Ishikawa (cell line): ENCODE results near the gene SLC12A7.

ENCODE experiments used
- CEBPB ChIP-seq: IDR thresholded peaks from 2 replicates; pipeline ENCODE4 v1.6.1; 2012
- CREB1 ChIP-seq: IDR thresholded peaks from 2 replicates; pipeline ENCODE4 v1.6.1; 2012; ENCODE audit warnings: low read depth
- EGR1 ChIP-seq: IDR thresholded peaks from 2 replicates; pipeline ENCODE4 v1.6.1; 2012
- EP300 ChIP-seq: IDR thresholded peaks from 2 replicates; pipeline ENCODE4 v1.6.1; 2012; ENCODE audit warnings: borderline replicate concordance
- FOXM1 ChIP-seq: IDR thresholded peaks from 2 replicates; pipeline ENCODE4 v1.6.1; 2012; ENCODE audit warnings: low read depth, borderline replicate concordance
- NFIC ChIP-seq: IDR thresholded peaks from 2 replicates; pipeline ENCODE4 v1.6.1; 2012
- RAD21 ChIP-seq: IDR thresholded peaks from 2 replicates; pipeline ENCODE4 v1.6.1; 2012; ENCODE audit warnings: low read depth
- TAF1 ChIP-seq: IDR thresholded peaks from 2 replicates; pipeline ENCODE4 v1.6.1; 2012; ENCODE audit warnings: low read depth, mild to moderate bottlenecking
- TCF12 ChIP-seq: IDR thresholded peaks from 2 replicates; pipeline ENCODE4 v1.6.1; 2012; ENCODE audit warnings: low read depth
- TEAD4 ChIP-seq: IDR thresholded peaks from 2 replicates; pipeline ENCODE4 v1.6.1; 2012
- YY1 ChIP-seq: IDR thresholded peaks from 2 replicates; pipeline ENCODE4 v1.6.1; 2012; ENCODE audit warnings: low read depth
- ZBTB7A ChIP-seq: IDR thresholded peaks from 2 replicates; pipeline ENCODE4 v1.6.1; 2012; ENCODE audit warnings: low read depth
- TF ChIP-seq, protein P1 (sequence below): IDR thresholded peaks from 2 replicates; pipeline ENCODE4 v1.6.1; 2012
- TF ChIP-seq, protein P2 (sequence below): IDR thresholded peaks from 2 replicates; pipeline ENCODE4 v1.6.1; 2012
- TF ChIP-seq, protein P3 (sequence below): IDR thresholded peaks from 2 replicates; pipeline ENCODE4 v1.6.1; 2012; ENCODE audit warnings: low read depth, mild to moderate bottlenecking

SLC12A7 gene

DNA sequence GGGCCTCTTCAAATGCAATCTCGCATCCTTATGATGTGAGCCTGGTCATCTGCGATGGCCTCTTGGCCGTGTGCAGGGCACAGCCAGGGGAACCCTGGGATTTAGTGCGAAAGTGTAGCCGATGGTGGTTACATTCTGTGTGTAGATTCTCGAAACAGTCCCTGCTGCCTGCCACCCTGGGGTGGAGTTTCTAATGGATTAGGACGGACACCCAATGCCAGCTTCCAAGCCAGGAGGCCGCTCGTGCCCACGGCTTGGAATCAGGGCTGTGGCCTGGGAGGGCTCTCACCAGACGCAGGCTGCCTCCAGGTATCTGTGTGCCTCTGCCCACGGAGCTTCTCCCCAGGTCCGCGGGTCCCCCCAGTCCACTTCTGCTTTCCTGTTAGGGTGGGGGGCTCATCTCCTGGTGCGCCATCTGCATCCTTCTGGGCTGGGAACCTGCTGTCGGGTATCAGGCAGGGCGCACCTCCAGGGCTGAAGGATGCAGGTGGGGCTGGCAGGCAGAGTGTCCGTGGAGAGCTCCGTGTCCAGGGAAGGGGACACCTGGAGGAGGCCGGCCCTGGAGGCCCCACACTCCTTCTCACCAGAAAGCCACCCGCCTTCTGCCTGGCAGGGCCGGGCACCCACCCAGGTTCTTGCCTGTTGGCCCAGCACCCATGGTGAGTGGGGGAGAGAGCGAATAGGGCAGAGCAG, 3.4 kb upstream of the SLC12A7 start:
- TF ChIP-seq EP300, result no peak
- no peak for TF ChIP-seq NFIC
- no peak for TF ChIP-seq RAD21
- no peak for TF ChIP-seq ZBTB7A
- no peak for TF ChIP-seq EGR1
- TF ChIP-seq CREB1, result no peak
- TF ChIP-seq TEAD4, result no peak
- TF ChIP-seq YY1, result no peak
- TF ChIP-seq FOXM1, result no peak
- TF ChIP-seq TCF12, result no peak
- TF ChIP-seq TAF1, result no peak
- TF ChIP-seq, protein P1, sequence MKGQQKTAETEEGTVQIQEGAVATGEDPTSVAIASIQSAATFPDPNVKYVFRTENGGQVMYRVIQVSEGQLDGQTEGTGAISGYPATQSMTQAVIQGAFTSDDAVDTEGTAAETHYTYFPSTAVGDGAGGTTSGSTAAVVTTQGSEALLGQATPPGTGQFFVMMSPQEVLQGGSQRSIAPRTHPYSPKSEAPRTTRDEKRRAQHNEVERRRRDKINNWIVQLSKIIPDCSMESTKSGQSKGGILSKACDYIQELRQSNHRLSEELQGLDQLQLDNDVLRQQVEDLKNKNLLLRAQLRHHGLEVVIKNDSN, result no peak
- TF ChIP-seq, protein P2, sequence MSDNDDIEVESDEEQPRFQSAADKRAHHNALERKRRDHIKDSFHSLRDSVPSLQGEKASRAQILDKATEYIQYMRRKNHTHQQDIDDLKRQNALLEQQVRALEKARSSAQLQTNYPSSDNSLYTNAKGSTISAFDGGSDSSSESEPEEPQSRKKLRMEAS, result no peak
- TF ChIP-seq, protein P3, sequence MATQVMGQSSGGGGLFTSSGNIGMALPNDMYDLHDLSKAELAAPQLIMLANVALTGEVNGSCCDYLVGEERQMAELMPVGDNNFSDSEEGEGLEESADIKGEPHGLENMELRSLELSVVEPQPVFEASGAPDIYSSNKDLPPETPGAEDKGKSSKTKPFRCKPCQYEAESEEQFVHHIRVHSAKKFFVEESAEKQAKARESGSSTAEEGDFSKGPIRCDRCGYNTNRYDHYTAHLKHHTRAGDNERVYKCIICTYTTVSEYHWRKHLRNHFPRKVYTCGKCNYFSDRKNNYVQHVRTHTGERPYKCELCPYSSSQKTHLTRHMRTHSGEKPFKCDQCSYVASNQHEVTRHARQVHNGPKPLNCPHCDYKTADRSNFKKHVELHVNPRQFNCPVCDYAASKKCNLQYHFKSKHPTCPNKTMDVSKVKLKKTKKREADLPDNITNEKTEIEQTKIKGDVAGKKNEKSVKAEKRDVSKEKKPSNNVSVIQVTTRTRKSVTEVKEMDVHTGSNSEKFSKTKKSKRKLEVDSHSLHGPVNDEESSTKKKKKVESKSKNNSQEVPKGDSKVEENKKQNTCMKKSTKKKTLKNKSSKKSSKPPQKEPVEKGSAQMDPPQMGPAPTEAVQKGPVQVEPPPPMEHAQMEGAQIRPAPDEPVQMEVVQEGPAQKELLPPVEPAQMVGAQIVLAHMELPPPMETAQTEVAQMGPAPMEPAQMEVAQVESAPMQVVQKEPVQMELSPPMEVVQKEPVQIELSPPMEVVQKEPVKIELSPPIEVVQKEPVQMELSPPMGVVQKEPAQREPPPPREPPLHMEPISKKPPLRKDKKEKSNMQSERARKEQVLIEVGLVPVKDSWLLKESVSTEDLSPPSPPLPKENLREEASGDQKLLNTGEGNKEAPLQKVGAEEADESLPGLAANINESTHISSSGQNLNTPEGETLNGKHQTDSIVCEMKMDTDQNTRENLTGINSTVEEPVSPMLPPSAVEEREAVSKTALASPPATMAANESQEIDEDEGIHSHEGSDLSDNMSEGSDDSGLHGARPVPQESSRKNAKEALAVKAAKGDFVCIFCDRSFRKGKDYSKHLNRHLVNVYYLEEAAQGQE, result no peak
- no peak for TF ChIP-seq CEBPB

DNA sequence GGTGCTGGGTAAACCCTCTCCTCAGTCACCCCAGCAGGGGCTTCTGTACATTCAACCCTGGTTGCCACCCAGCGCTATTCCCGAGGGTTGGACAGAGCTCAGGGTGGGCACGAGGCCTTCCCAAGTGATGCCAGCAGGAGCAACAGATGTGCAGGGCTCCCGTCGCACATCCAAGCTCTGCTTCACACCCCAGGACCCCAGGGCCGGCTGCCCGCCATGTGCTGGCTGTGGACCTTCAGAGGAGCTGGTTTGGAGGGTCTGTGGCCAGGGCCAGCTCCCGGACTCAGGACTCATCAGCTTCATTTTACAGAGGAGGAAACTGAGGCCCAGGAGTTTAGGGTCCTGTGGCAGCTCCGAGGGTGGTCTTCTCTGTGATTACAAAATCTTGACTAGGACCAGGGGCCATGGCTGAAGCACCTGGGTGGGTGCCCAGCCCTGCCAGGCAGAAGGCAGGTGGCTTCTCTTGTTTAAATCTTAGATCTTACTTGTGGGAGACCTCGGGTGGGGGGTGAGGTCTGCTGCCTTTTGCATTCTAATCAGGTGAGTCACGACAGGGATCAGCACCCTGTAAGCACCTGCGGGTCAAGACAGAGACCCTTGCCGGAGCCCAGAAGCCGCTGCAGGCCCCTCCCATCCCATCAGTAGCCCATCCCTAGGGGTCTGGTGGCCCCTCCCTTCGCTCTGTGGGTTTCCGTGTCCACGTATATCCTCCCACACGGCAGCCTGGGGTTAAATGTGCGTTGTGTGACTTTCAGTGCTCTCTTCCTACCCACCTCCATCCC, 2.1 kb upstream of the SLC12A7 start:
- no peak for TF ChIP-seq EGR1
- TF ChIP-seq TCF12, result no peak
- TF ChIP-seq, protein P3, result no peak
- no peak for TF ChIP-seq NFIC
- TF ChIP-seq, protein P1, result no peak
- TF ChIP-seq EP300, result no peak

DNA sequence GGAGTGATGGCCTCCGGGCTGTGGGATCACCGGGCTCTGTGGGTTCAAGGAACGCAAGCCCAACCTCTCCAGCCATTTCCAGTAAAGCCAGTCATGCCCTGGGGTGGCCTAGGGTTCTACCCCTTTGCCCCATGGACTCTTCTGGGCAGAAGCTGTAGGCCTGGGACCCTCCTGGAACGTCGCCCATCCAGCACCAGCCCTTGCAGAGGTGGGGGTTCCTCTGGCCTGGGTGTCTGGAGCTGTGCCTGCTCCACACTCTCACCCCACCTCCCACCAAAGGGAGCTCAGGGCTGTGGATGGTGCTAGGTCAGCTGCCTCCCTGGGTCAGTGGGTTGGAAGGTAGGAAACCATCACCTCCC, 1.4 kb upstream of the SLC12A7 start:
- TF ChIP-seq YY1 (no peak), RAD21 (no peak), TAF1 (no peak), EP300 (no peak), TCF12 (no peak), FOXM1 (no peak), CEBPB (no peak), EGR1 (no peak), TEAD4 (no peak), CREB1 (no peak), ZBTB7A (no peak), NFIC (no peak)
- TF ChIP-seq, protein P1, result no peak
- TF ChIP-seq, protein P2, result no peak; the same call in 1 of the 2 replicates
- TF ChIP-seq, protein P3, result no peak
